Nephron progenitor cell (in vitro differentiated cells): ENCODE results near the gene ISYNA1.
A peak's percentile ranks its signal among the peaks of the same experiment; 100 is the strongest.

Experiments used
- DNase-seq: peaks from one replicate; pipeline ENCODE4 v3.0.0; 2021
- H3K27ac Mint-ChIP-seq: 2 replicates; pipeline ENCODE4 v1.8.0; 2021; ENCODE audit warnings: mild to moderate bottlenecking, moderate library complexity, mixed read lengths
- H3K27me3 Mint-ChIP-seq: 2 replicates; pipeline ENCODE4 v1.8.0; 2021; ENCODE audit warnings: mild to moderate bottlenecking, low read depth, mixed read lengths; ENCODE audit not compliant: poor library complexity
- H3K36me3 Mint-ChIP-seq: 2 replicates; pipeline ENCODE4 v1.8.0; 2021; ENCODE audit warnings: low read depth, mixed read lengths
- H3K4me1 Mint-ChIP-seq: 2 replicates; pipeline ENCODE4 v1.8.0; 2021; ENCODE audit warnings: mixed read lengths
- H3K4me3 Mint-ChIP-seq: 2 replicates; pipeline ENCODE4 v1.8.0; 2021; ENCODE audit warnings: mild to moderate bottlenecking, moderate library complexity, mixed read lengths
- H3K9me3 Mint-ChIP-seq: 2 replicates; pipeline ENCODE4 v1.8.0; 2021; ENCODE audit warnings: mild to moderate bottlenecking, moderate library complexity, mixed read lengths
- TF ChIP-seq, protein P1 (sequence below): fragments of 200-600 bp; sonication (generic); IDR thresholded peaks from 2 replicates; pipeline ENCODE4 v1.5.0; 2021; ENCODE audit warnings: antibody characterized with exemption

ISYNA1 gene

DNA sequence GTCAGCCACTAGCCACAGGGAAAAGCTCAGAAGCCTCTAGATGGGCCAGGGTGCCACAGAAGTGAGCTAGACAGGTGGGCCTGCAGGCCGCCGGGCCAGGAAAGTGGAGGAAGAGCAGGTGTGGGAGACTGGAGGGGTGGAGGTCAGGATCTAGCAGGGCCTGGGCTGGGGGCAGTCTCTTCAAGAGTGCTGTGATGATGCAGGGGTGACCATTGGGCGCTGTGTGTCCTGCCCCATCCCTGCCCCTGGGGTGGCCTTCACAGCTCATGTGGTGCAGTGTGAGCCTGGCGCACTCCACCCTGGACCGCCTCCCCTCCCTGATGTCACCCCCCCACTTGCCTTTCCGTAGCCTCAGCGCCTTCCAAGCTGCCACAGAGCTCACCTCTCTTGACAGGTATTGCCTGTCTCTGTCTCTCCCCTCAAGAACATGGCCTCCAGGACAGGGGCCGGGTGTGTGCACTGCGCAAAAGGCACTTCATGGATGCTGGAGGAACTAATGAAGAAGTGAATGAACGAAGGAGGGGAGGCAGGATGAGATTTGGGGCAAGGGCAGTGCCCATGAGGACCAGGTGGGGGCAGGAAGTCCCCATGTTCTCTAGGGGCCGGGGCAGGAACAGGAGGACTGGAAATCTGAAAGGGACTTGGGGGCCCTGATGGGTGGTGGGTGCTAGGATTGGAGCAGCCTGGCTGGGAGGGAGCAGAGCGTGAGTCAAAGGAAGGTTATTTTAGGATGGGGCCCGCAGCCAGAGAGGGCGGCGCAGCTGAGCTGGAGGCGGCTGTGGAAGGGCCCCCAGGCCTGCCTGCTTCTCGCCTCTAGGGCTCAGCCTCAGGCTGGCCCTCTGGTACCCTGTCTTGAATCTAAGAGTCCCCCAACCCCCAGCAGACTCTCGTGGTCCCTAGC lies 12.2 kb downstream of the ISYNA1 start:
- peak overlapping the region; percentile 74 for H3K27ac Mint-ChIP-seq
- peaks cover 64% of the 10 kb centered on the region for H3K4me1 Mint-ChIP-seq
- H3K9me3 Mint-ChIP-seq, result no peaks in the 10 kb centered on the region
- TF ChIP-seq, protein P1, sequence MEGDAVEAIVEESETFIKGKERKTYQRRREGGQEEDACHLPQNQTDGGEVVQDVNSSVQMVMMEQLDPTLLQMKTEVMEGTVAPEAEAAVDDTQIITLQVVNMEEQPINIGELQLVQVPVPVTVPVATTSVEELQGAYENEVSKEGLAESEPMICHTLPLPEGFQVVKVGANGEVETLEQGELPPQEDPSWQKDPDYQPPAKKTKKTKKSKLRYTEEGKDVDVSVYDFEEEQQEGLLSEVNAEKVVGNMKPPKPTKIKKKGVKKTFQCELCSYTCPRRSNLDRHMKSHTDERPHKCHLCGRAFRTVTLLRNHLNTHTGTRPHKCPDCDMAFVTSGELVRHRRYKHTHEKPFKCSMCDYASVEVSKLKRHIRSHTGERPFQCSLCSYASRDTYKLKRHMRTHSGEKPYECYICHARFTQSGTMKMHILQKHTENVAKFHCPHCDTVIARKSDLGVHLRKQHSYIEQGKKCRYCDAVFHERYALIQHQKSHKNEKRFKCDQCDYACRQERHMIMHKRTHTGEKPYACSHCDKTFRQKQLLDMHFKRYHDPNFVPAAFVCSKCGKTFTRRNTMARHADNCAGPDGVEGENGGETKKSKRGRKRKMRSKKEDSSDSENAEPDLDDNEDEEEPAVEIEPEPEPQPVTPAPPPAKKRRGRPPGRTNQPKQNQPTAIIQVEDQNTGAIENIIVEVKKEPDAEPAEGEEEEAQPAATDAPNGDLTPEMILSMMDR, result no peak
- H3K27me3 Mint-ChIP-seq, result no peaks in the 10 kb centered on the region
- DNase-seq, result no peak
- no peak overlapping the region for H3K4me3 Mint-ChIP-seq
- H3K36me3 Mint-ChIP-seq, result no peaks in the 10 kb centered on the region

DNA sequence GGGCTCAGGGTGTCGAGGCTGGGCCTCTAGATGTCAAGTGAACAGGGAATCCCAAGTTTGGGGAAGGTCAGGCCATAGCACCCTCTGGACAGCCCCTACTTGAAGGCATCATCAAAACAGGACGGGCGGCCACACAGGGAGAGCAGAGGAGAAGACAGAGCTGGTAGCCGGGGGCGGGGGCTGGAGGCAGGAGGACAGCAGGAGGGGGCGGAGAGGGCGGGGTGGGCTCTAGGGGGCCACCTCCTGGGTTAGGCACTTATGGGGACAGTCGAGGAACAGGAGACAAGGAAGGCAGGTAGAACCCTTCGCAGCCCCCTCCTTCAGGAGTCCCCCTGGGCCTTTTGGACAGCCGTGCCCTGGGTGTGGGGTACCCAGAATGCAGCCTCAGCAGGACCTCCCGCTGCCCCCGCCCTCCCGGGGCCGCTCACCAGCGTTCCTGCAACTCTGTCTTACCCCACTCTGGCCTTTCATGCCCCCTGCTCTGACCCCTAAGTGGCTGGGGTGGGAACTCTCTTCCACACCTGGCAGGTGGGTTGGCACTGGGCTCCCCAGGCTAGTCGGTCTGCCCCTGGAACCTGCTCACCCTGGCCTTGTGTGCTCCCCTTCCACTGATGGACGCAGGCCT lies 12.9 kb downstream of the ISYNA1 start:
- Mint-ChIP-seq H3K27ac (no peak overlapping the region), H3K27me3 (no peaks in the 10 kb centered on the region), H3K4me3 (no peak overlapping the region), H3K4me1 (peaks cover 63% of the 10 kb centered on the region), H3K36me3 (no peaks in the 10 kb centered on the region), H3K9me3 (no peaks in the 10 kb centered on the region)
- TF ChIP-seq, protein P1, result no peak
- no peak for DNase-seq

DNA sequence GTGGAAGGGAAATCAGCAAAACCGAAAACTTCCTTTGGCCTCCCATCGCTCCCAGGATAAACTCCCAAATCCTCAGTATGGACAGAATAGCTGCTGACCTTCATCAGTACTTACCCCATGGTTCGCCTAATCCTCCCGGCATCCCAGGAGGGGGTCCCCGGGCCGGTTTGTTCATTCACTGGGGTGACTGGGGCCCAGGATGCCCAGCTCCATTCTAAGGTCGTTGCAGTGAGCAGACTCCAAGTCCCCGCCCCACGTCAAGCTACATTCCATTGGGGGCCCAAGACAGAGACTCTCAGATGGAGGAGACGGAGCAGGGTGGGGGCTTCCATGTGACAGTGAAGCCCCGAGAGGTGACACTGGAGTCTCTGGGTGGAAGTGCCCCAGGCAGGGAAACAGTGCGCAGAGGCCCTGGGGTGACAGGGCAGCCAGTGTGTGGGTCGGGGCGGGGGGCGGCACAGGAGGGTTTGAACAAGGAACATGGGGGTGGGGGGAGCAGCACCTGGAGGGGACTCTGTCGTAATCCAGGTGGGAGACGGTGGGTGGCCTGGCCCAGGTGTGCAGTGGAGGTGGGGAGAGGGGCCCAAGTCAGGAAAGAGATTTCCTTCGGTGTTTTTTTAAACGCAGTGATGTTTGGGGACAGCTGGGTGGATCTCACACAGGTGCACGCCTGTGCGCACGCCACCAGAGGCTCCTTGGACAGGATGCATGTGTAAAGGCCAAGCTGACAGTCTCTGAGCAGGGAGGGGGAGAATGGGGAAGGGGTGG lies 13.6 kb downstream of the ISYNA1 start:
- Mint-ChIP-seq H3K4me1 (peaks cover 60% of the 10 kb centered on the region), H3K4me3 (no peak overlapping the region), H3K36me3 (no peaks in the 10 kb centered on the region), H3K9me3 (no peaks in the 10 kb centered on the region), H3K27me3 (no peaks in the 10 kb centered on the region), H3K27ac (no peak overlapping the region)
- DNase-seq, result no peak
- TF ChIP-seq, protein P1, result no peak

DNA sequence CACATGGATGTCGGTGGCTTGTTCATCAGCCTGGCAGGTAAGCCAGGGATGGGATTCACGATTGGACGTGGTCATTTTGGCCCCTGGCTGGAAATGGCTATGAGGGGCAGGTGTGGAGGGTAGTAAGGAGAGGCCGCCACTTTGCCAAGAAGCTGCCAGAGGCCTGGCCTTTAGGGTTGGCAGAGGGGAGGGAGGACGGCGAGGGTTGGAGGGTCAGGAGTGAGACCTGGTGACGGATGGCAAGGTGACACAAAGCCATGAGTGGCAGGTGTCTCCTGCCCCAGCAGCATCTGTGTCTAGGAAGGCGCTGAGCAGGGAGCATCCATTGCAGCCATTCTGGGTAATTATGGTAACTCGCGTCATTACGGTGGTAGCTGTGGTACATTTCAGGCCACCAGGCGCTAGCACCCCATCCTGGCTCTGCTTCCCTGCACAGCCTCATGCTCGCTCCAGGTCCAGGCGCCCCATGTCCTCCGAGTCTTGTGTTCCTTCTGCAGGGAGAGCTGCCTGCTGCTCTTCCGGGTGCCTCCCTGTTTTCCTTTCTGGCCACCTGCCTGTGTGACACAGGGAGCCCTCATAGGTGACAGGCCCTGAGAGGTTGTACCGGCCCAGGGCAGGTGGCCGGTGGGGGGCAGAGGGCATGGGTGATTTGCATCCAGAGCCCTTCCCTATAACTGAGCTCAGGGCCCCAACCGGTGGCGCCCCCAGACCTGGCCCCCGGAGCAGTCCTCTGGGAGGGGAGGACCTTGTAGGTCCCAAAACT lies 14.5 kb downstream of the ISYNA1 start:
- TF ChIP-seq, protein P1, result no peak
- H3K9me3 Mint-ChIP-seq, result no peaks in the 10 kb centered on the region
- no peaks in the 10 kb centered on the region for H3K36me3 Mint-ChIP-seq
- H3K27me3 Mint-ChIP-seq, result no peaks in the 10 kb centered on the region
- H3K4me1 Mint-ChIP-seq, result peaks cover 66% of the 10 kb centered on the region
- peak overlapping the region; percentile 54 for H3K27ac Mint-ChIP-seq
- no peak for DNase-seq
- no peak overlapping the region for H3K4me3 Mint-ChIP-seq

DNA sequence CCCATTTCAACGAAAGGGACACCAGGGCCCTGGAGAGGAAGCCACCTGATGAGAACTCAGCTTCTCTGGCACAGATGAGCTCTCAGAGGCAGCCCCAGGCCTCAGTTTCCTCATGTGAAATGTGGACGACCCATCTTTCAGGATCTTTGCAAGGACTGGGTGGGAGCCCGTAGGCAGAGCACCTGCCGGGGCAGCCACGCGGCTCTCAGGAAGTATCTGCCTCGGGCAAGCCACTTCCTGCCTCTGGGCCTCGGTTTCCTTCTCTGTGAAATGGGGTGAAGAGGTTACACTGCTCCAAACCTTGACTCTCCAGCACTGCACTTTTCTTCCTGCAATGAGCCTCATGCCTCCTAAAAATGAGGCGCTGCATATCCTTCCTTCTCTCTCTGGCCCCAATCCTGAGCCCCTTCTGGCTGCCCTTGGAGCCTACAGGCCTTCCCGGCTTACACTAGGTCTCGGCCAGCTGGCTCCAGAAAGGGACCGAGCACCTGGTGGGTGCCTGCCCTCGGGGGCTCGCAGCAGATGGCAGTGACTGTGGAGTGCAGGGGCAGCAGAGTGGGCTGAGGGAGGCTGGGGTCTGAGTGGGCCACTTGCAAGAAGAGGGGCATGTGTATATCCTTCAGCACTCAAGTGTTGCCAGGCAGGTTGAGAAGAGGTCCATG lies 15.3 kb downstream of the ISYNA1 start:
- DNase-seq, result no peak
- H3K27me3 Mint-ChIP-seq, result peaks cover 2% of the 10 kb centered on the region
- H3K4me3 Mint-ChIP-seq, result peak overlapping the region; percentile 52
- no peaks in the 10 kb centered on the region for H3K9me3 Mint-ChIP-seq
- no peaks in the 10 kb centered on the region for H3K36me3 Mint-ChIP-seq
- peak overlapping the region; percentile 54 for H3K27ac Mint-ChIP-seq
- peaks cover 68% of the 10 kb centered on the region for H3K4me1 Mint-ChIP-seq
- TF ChIP-seq, protein P1, result no peak
